22Rv1 (cell line): ENCODE results near the gene PAPPA.

Source experiments
- CTCF ChIP-seq: fragments of 450-650 bp; IDR thresholded peaks from 2 replicates; pipeline ENCODE4 v1.5.1; 2017; ENCODE audit warnings: mild to moderate bottlenecking
- ZFX ChIP-seq: fragments of 450-650 bp; IDR thresholded peaks from 2 replicates; pipeline ENCODE4 v1.6.1; 2017; ENCODE audit warnings: antibody characterized with exemption, borderline replicate concordance

GRCh38 chr9:116196806-116197205, 43.2 kb downstream of the PAPPA start:
- TF ChIP-seq CTCF (no peak), ZFX (no peak)
